H1 (cell line): ENCODE data around the gene TMEM134. TPM values are rescaled to one million over a fixed set of nuclear protein-coding genes. Genes with fewer than 3 reads are reported as not detected.
A peak's percentile ranks its signal among the peaks of the same experiment; 100 is the strongest.

Source experiments
- CTCF ChIA-PET: fragments of 300-600 bp; sonication (Branson Sonifier 250); formaldehyde crosslinking; loops from one replicate; lab custom pipeline; 2021; ENCODE audit not compliant: partially characterized antibody; lab: Charles Lee
- POLR2A ChIA-PET: fragments of 300-600 bp; sonication (Branson Sonifier 250); formaldehyde crosslinking; loops from one replicate; lab custom pipeline; 2021; ENCODE audit warnings: inconsistent platforms; ENCODE audit not compliant: partially characterized antibody; lab: Charles Lee
- DNase-seq, 2 experiments: peaks; one replicate each; pipeline versions ENCODE4 v3.0.0 to v3.0.0-alpha.2; 2010 to 2022; ENCODE audit warnings: low spot score in 2 of 2, low read depth in 1 of 2, mixed read lengths in 1 of 2
- FAIRE-seq: peaks from 2 replicates; lab custom pipeline; 2011; peaks lifted over from hg19 to GRCh38; lab: Jason Lieb, UNC
- H2AFZ ChIP-seq: 2 replicates; pipeline ENCODE4 v1.8.1; 2012; ENCODE audit warnings: low read length, inconsistent platforms
- H2AK5ac ChIP-seq: 2 replicates; pipeline ENCODE4 v1.6.1; 2013; ENCODE audit warnings: low read depth, low read length
- H2BK120ac ChIP-seq: replicated peaks from 2 replicates; pipeline ENCODE3; 2013; ENCODE audit warnings: low read depth, low read length, inconsistent platforms
- H2BK12ac ChIP-seq: 2 replicates; pipeline ENCODE4 v1.6.1; 2013; ENCODE audit warnings: low read depth, low read length
- H2BK15ac ChIP-seq: 2 replicates; pipeline ENCODE4 v1.6.1; 2013; ENCODE audit warnings: low read length
- H2BK20ac ChIP-seq: 2 replicates; pipeline ENCODE4 v1.6.1; 2013; ENCODE audit warnings: low read length
- H2BK5ac ChIP-seq: 2 replicates; pipeline ENCODE4 v1.6.1; 2013; ENCODE audit warnings: low read depth, low read length
- H3K14ac ChIP-seq: 2 replicates; pipeline ENCODE4 v1.6.1; 2013; ENCODE audit warnings: inconsistent platforms; ENCODE audit not compliant: insufficient read length
- H3K18ac ChIP-seq: 2 replicates; pipeline ENCODE4 v1.6.1; 2013; ENCODE audit warnings: low read length; ENCODE audit errors: extremely low read depth
- H3K23ac ChIP-seq: 2 replicates; pipeline ENCODE4 v1.6.1; 2013; ENCODE audit warnings: inconsistent platforms; ENCODE audit not compliant: insufficient read length
- H3K23me2 ChIP-seq: 2 replicates; pipeline ENCODE4 v1.6.1; 2013; ENCODE audit warnings: low read depth, low read length
- H3K27ac ChIP-seq: 2 replicates; pipeline ENCODE4 v1.6.1; 2011; ENCODE audit warnings: low read depth, low read length, inconsistent platforms
- H3K27me3 ChIP-seq, 4 experiments: replicated peaks in 1 of 4; 1 replicate in 1 of 4; 2 replicates in 3 of 4; pipeline versions ENCODE4 v1.6.1 to v1.8.1; 2011 to 2013; ENCODE audit warnings: low read length in 3 of 4, mild to moderate bottlenecking in 3 of 4, inconsistent platforms in 2 of 4, mixed read lengths in 2 of 4, moderate library complexity in 1 of 4; ENCODE audit not compliant: control insufficient read depth in 3 of 4, insufficient read depth in 3 of 4; ENCODE audit errors: extremely low read depth in 1 of 4
- H3K36me3 ChIP-seq, 4 experiments: 2 replicates each; pipeline versions ENCODE4 v1.6.1 to v1.8.1; 2011 to 2013; ENCODE audit warnings: mild to moderate bottlenecking in 4 of 4, low read length in 3 of 4, moderate library complexity in 2 of 4, control low read depth in 1 of 4, inconsistent platforms in 1 of 4; ENCODE audit not compliant: insufficient read depth in 4 of 4, control insufficient read depth in 2 of 4
- H3K4ac ChIP-seq: replicated peaks from 2 replicates; pipeline ENCODE3; 2013; ENCODE audit warnings: low read length, low read depth, mixed read lengths, inconsistent platforms; ENCODE audit not compliant: insufficient read length
- H3K4me1 ChIP-seq, 4 experiments: replicated peaks in 1 of 4; 1 replicate in 1 of 4; 2 replicates in 3 of 4; pipeline versions ENCODE4 v1.6.1 to v1.8.1; 2011 to 2013; ENCODE audit warnings: low read length in 3 of 4, inconsistent platforms in 2 of 4, mixed read lengths in 1 of 4; ENCODE audit not compliant: insufficient read depth in 4 of 4, control insufficient read depth in 3 of 4
- H3K4me2 ChIP-seq, 2 experiments: 2 replicates each; pipeline versions ENCODE4 v1.6.1 to v1.8.1; 2011 to 2013; ENCODE audit warnings: low read depth in 2 of 2, low read length in 2 of 2, control low read depth in 1 of 2, inconsistent platforms in 1 of 2, mild to moderate bottlenecking in 1 of 2; ENCODE audit not compliant: insufficient read depth in 1 of 2
- H3K4me3 ChIP-seq, 4 experiments: fragments of 200-600, 300-600 bp in 1 of 4; sonication (generic), shearing (Covaris generic), sonication (Bioruptor Twin) in 1 of 4; 2 replicates each; pipeline versions ENCODE4 v1.5.1 to v1.8.1; 2011 to 2016; ENCODE audit warnings: low read length in 4 of 4, low read depth in 3 of 4, control low read depth in 2 of 4, inconsistent platforms in 2 of 4, mild to moderate bottlenecking in 2 of 4, mixed read lengths in 1 of 4, moderate library complexity in 1 of 4; ENCODE audit not compliant: insufficient read depth in 2 of 4; ENCODE audit errors: extremely low read depth in 1 of 4
- H3K56ac ChIP-seq: replicated peaks from 2 replicates; pipeline ENCODE3; 2013; ENCODE audit warnings: low read depth, mild to moderate bottlenecking, mixed read lengths, low read length, inconsistent platforms; ENCODE audit not compliant: insufficient read length
- H3K79me1 ChIP-seq: 2 replicates; pipeline ENCODE4 v1.6.1; 2013; ENCODE audit warnings: low read depth, low read length, control low read depth
- H3K79me2 ChIP-seq, 2 experiments: 2 replicates each; pipeline versions ENCODE4 v1.6.1 to v1.8.1; 2012 to 2013; ENCODE audit warnings: low read length in 2 of 2, mild to moderate bottlenecking in 2 of 2, inconsistent platforms in 1 of 2; ENCODE audit not compliant: insufficient read depth in 2 of 2, control insufficient read depth in 1 of 2
- H3K9ac ChIP-seq, 4 experiments: replicated peaks in 1 of 4; 1 replicate in 1 of 4; 2 replicates in 3 of 4; pipeline versions ENCODE4 v1.6.1 to v1.8.1; 2011 to 2013; ENCODE audit warnings: low read depth in 3 of 4, low read length in 3 of 4, control low read depth in 2 of 4, mild to moderate bottlenecking in 2 of 4, moderate library complexity in 2 of 4, inconsistent platforms in 1 of 4; ENCODE audit errors: extremely low read depth in 1 of 4
- H3K9me3 ChIP-seq, 2 experiments: 2 replicates each; pipeline versions ENCODE4 v1.6.1 to v1.8.1; 2012 to 2013; ENCODE audit warnings: mild to moderate bottlenecking in 2 of 2, moderate library complexity in 2 of 2, control low read depth in 1 of 2, inconsistent platforms in 1 of 2, low read depth in 1 of 2, low read length in 1 of 2, mixed read lengths in 1 of 2; ENCODE audit not compliant: insufficient read depth in 2 of 2
- H4K20me1 ChIP-seq, 2 experiments: replicated peaks in 1 of 2; 2 replicates each; pipeline versions ENCODE3 to v1.8.1; 2011 to 2013; ENCODE audit warnings: inconsistent platforms in 2 of 2, low read length in 2 of 2, mild to moderate bottlenecking in 1 of 2; ENCODE audit not compliant: insufficient read depth in 2 of 2, control insufficient read depth in 1 of 2
- H4K5ac ChIP-seq: 2 replicates; pipeline ENCODE4 v1.6.1; 2013; ENCODE audit warnings: low read length, low read depth, mixed read lengths, inconsistent platforms; ENCODE audit not compliant: insufficient read length
- H4K8ac ChIP-seq: 2 replicates; pipeline ENCODE4 v1.8.0; 2013; ENCODE audit warnings: mild to moderate bottlenecking, moderate library complexity, low read length, inconsistent platforms; ENCODE audit not compliant: insufficient read depth; ENCODE audit errors: extremely low read depth
- H4K91ac ChIP-seq: replicated peaks from 2 replicates; pipeline ENCODE3; 2013; ENCODE audit warnings: low read length, mixed read lengths, inconsistent platforms; ENCODE audit not compliant: insufficient read length
- BCL11A ChIP-seq, 2 experiments: IDR thresholded peaks; one replicate each; pipeline ENCODE4 v1.6.1; 2011; ENCODE audit warnings: low read depth in 2 of 2, low read length in 2 of 2, mild to moderate bottlenecking in 2 of 2
- CTBP2 ChIP-seq: IDR thresholded peaks from 2 replicates; pipeline ENCODE4 v1.7.0; 2011; ENCODE audit warnings: borderline replicate concordance, mild to moderate bottlenecking, moderate library complexity, mixed read lengths, low read length; ENCODE audit not compliant: insufficient read depth, insufficient read length
- EGR1 ChIP-seq: IDR thresholded peaks from 2 replicates; pipeline ENCODE4 v1.6.1; 2011; ENCODE audit warnings: low read depth, low read length, borderline replicate concordance
- JUND ChIP-seq: IDR thresholded peaks from 2 replicates; pipeline ENCODE4 v1.6.1; 2011; ENCODE audit warnings: mild to moderate bottlenecking, improper control_type of control experiment, low read length
- KDM1A ChIP-seq: fragments of 200-600, 300-600 bp; sonication (generic); IDR thresholded peaks from 2 replicates; pipeline ENCODE4 v1.7.1; 2016; ENCODE audit warnings: mild to moderate bottlenecking, low read length, borderline replicate concordance
- KDM5A ChIP-seq: fragments of 200-600 bp; IDR thresholded peaks from 2 replicates; pipeline ENCODE4 v1.7.1; 2012; ENCODE audit warnings: mild to moderate bottlenecking, low read length, inconsistent platforms, mixed read lengths
- MAFK ChIP-seq: IDR thresholded peaks from 2 replicates; pipeline ENCODE4 v1.6.1; 2012; ENCODE audit warnings: low read depth, mild to moderate bottlenecking, improper control_type of control experiment, low read length
- RFX5 ChIP-seq: IDR thresholded peaks from 2 replicates; pipeline ENCODE4 v1.6.1; 2011; ENCODE audit warnings: low read depth, low read length, improper control_type of control experiment, borderline replicate concordance
- TBP ChIP-seq: IDR thresholded peaks from 2 replicates; pipeline ENCODE4 v1.6.1; 2011; ENCODE audit warnings: low read depth, low read length, improper control_type of control experiment
- WGBS, 2 experiments: shearing (Covaris generic) in 1 of 2; methylation state at CpG; one replicate each; pipeline versions ENCODE4 v1.1.6 to v1.1.7; 2013 to 2015; ENCODE audit warnings: low lambda C conversion rate in 2 of 2, mixed read lengths in 2 of 2, inconsistent platforms in 1 of 2, low coverage in 1 of 2, missing lambda C conversion rate in 1 of 2; ENCODE audit not compliant: insufficient replicate concordance in 2 of 2, insufficient coverage in 1 of 2, insufficient read length in 1 of 2; ENCODE audit errors: extremely low coverage in 1 of 2, missing lambda C conversion rate in 1 of 2; 5-methylcytosine and 5-hydroxymethylcytosine counted together
- polyA plus RNA-seq, 7 experiments: library from polyadenylated mRNA; depleted of rRNA in 3 of 7; stranded (reverse) in 5 of 7; unstranded in 2 of 7; fragments of >200 nt in 5 of 7; fragments of 200-250 nt in 2 of 7; gene quantifications; 1 replicate in 5 of 7; 2 replicates in 1 of 7; 4 replicates in 1 of 7; pipeline versions ENCODE4 v1.2.1 to v1.2.3, GENCODE V29; 2011 to 2013; ENCODE audit warnings: missing spikeins in 2 of 7, mixed read lengths in 2 of 7
- total RNA-seq: library from RNA; stranded (reverse); fragmentation: NEBNext Ultra II Directional; extraction: Animal tissue kit (Norgen Biotek cat#: 25700); gene quantifications from 2 replicates; pipeline ENCODE4 v1.2.1, GENCODE V29; 2021
- TF ChIP-seq, protein P1 (sequence below), 3 experiments: IDR thresholded peaks; 1 replicate in 2 of 3; 2 replicates in 1 of 3; pipeline versions ENCODE4 v1.5.1 to v1.6.1; 2011; ENCODE audit warnings: low read length in 3 of 3, mild to moderate bottlenecking in 3 of 3, inconsistent platforms in 2 of 3, low read depth in 1 of 3, moderate library complexity in 1 of 3; ENCODE audit not compliant: insufficient read depth in 1 of 3; ENCODE audit errors: control extremely low read depth in 1 of 3
- TF ChIP-seq, protein P2 (sequence below): IDR thresholded peaks from 2 replicates; pipeline ENCODE4 v1.6.1; 2012; ENCODE audit warnings: inconsistent platforms

The TMEM134 gene
- total and polyA plus RNA-seq, 2 of the 8 experiments (the other 6 are each of a cell fraction or from before 2014, with no cell fraction given), result 32.4 to 229 TPM

DNA sequence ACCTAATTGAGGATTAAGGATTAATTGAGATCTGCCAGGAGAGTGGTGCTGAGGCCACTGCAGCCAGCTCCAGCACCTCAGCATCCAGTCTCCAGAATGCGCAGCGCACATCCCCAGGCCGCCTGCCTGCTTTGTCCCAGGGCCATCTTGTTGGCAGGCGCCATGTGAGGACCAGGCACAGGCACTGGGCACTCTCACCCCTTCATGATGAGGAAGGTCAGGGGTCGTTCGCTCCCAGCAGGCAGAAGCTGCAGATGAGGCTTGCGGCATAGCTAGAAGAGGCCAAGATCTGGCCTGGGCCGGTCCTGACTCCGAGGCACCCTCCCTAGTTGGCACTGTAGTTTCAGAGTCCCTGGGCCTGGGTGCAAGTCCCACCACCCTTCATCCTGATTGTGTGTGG lies 47.8 kb upstream of the TMEM134 start:
- POLR2A ChIA-PET, result no interaction called here
- no peak overlapping the region for H2BK15ac ChIP-seq
- no peak for FAIRE-seq
- TF ChIP-seq EGR1 (no peak), BCL11A (IDR thresholded peaks at IDR 0.05; ENCODE audit: low read depth in 2 of 2, low read length in 2 of 2) (no peak), MAFK (no peak), KDM1A (no peak), JUND (no peak), TBP (no peak), CTBP2 (no peak), RFX5 (no peak), KDM5A (no peak)
- TF ChIP-seq, protein P1, sequence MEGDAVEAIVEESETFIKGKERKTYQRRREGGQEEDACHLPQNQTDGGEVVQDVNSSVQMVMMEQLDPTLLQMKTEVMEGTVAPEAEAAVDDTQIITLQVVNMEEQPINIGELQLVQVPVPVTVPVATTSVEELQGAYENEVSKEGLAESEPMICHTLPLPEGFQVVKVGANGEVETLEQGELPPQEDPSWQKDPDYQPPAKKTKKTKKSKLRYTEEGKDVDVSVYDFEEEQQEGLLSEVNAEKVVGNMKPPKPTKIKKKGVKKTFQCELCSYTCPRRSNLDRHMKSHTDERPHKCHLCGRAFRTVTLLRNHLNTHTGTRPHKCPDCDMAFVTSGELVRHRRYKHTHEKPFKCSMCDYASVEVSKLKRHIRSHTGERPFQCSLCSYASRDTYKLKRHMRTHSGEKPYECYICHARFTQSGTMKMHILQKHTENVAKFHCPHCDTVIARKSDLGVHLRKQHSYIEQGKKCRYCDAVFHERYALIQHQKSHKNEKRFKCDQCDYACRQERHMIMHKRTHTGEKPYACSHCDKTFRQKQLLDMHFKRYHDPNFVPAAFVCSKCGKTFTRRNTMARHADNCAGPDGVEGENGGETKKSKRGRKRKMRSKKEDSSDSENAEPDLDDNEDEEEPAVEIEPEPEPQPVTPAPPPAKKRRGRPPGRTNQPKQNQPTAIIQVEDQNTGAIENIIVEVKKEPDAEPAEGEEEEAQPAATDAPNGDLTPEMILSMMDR (IDR thresholded peaks at IDR 0.05; ENCODE audit: control extremely low read depth in 1 of 3, insufficient read depth in 1 of 3, low read depth in 1 of 3, low read length in 3 of 3), result no peak
- TF ChIP-seq, protein P2, sequence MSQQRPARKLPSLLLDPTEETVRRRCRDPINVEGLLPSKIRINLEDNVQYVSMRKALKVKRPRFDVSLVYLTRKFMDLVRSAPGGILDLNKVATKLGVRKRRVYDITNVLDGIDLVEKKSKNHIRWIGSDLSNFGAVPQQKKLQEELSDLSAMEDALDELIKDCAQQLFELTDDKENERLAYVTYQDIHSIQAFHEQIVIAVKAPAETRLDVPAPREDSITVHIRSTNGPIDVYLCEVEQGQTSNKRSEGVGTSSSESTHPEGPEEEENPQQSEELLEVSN, result no peak

More for the DNA sequence above, 47.8 kb upstream of the TMEM134 start:
- Histone ChIP-seq H3K9ac (no peak overlapping the region), H4K91ac (no peak overlapping the region), H3K4me3 (no peak overlapping the region), H2AFZ (no peak overlapping the region), H4K5ac (no peak overlapping the region), H3K23me2 (no peaks in the 10 kb centered on the region), H4K8ac (peak overlapping the region; percentile 45), H3K4me2 (no peak overlapping the region), H3K56ac (no peak overlapping the region), H3K79me1 (no peaks in the 10 kb centered on the region), H2BK5ac (no peak overlapping the region), H2BK12ac (0 out of 2 replicates have a peak overlapping the region, but pooled peaks have one; percentile 50), H2BK120ac (no peak overlapping the region), H3K36me3 (no peaks in the 10 kb centered on the region), H3K27ac (no peak overlapping the region), H3K23ac (no peak overlapping the region), H3K79me2 (no peaks in the 10 kb centered on the region), H2AK5ac (no peak overlapping the region), H3K27me3 (peaks cover 0 to 8% (median 2%) of the 10 kb centered on the region in 4 experiments; a peak in 2 of 7 replicates), H3K14ac (no peak overlapping the region), H3K4ac (no peak overlapping the region), H3K4me1 (no peaks in the 10 kb centered on the region), H2BK20ac (no peak overlapping the region), H3K9me3 (no peaks in the 10 kb centered on the region), H4K20me1 (no peaks in the 10 kb centered on the region), H3K18ac (no peak overlapping the region)
- CTCF ChIA-PET, result interaction anchor here (1.4 kb wide), 1 partner anchor 56 kb away, joined by 5 read pairs; no protein-coding TSS in a partner anchor
- DNase-seq, result no peak
- 91% methylated on average over 9 of the region's 9 CpGs; no CpG with 5 or more reads in 1 of the 2 experiments for WGBS, 2 experiments
